AG09309 (cell line): ENCODE data around the gene STARD8.

Experiments used
- DNase-seq: peaks from one replicate; pipeline ENCODE4 v3.0.0-alpha.2; 2010; ENCODE audit warnings: low read depth
- H3K4me3 ChIP-seq: 2 replicates; pipeline ENCODE4 v1.5.1; 2011; ENCODE audit warnings: mild to moderate bottlenecking, low read depth, low read length, moderate library complexity; ENCODE audit not compliant: control insufficient read depth
- TF ChIP-seq, protein P1 (sequence below): IDR thresholded peaks from 2 replicates; pipeline ENCODE4 v1.5.1; 2011; ENCODE audit warnings: mild to moderate bottlenecking, low read depth, low read length, inconsistent platforms; ENCODE audit not compliant: insufficient read depth, control insufficient read depth; ENCODE audit errors: missing control alignments

The STARD8 gene

DNA sequence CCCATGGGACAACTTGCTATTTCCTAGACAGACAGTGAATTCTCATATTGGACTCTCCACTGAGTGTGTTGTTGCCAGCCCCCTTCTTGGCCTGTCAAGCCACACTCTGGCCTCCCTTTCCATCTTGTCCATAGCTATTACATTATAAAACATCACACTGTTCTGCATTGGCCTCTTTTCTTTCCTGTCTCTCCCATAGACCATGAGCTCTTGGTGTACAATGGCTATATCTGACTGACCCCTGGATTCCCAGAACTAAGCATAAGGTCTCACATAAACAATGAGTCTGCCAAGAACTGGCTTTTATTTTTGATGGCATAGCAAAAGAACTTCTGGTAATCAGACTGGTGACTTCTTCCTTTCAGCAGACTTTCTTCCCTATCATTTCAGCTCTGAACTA lies 23.8 kb downstream of the STARD8 start:
- TF ChIP-seq, protein P1, sequence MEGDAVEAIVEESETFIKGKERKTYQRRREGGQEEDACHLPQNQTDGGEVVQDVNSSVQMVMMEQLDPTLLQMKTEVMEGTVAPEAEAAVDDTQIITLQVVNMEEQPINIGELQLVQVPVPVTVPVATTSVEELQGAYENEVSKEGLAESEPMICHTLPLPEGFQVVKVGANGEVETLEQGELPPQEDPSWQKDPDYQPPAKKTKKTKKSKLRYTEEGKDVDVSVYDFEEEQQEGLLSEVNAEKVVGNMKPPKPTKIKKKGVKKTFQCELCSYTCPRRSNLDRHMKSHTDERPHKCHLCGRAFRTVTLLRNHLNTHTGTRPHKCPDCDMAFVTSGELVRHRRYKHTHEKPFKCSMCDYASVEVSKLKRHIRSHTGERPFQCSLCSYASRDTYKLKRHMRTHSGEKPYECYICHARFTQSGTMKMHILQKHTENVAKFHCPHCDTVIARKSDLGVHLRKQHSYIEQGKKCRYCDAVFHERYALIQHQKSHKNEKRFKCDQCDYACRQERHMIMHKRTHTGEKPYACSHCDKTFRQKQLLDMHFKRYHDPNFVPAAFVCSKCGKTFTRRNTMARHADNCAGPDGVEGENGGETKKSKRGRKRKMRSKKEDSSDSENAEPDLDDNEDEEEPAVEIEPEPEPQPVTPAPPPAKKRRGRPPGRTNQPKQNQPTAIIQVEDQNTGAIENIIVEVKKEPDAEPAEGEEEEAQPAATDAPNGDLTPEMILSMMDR = no peak
- H3K4me3 ChIP-seq = no peak overlapping the region
- DNase-seq = no peak

DNA sequence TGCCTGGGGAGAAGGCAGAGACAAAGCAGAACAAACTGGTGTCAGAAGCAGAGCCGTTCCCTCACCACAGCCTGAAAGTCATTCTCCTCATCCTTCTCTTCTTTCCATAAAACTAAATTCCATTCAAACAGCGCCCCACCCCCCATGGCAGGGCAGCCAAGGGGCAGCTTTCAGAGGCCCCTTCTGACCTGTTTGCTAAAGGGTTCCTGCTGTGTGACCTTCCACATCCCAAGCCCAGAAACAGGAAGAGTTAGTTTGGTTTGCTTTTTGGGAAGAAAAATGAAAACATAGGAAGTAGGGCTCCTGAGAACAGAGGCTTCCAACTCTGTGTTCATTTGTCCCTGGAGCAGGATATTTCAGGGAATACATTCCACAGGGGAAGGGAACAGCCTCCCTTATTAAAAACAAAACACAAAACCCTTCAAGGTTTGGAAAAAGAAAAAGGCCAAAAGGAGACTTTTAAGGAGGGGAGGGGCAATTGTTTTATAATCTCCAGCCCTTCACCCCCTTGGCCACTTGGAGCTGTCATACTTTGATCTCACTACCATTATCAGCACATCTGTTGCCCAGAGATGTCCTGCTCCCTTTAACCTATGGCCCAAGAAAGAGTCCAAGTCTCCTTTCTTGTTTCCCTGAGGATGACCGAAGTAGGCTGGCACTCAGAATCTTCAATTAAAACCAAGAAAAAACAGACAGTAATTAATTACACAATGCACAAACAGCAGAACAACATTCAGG lies 25.3 kb downstream of the STARD8 start:
- DNase-seq = no peak
- TF ChIP-seq, protein P1 = no peak

DNA sequence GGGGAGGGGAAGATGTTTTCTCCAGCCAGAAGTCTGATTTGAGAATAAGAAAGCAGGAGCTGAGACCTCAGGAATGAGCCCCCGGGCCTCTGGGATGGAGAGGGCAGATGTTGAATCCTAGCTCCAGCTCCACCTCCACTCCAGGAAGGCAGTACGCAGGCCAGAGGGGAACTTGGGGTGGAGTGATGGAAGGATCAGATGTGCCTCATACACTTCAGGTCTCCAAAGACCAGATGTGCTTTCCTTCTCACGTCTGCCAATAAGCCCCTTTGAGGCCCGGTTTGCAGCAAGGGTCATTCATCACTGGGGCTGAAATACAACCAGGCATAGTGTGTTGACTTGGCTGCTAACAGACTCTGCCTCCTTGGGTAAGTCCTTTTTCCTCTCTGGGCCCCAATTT lies 28.1 kb downstream of the STARD8 start:
- DNase-seq = no peak
- TF ChIP-seq, protein P1 = no peak

More for the DNA sequence above, 25.3 kb downstream of the STARD8 start:
- no peak overlapping the region for H3K4me3 ChIP-seq

DNA sequence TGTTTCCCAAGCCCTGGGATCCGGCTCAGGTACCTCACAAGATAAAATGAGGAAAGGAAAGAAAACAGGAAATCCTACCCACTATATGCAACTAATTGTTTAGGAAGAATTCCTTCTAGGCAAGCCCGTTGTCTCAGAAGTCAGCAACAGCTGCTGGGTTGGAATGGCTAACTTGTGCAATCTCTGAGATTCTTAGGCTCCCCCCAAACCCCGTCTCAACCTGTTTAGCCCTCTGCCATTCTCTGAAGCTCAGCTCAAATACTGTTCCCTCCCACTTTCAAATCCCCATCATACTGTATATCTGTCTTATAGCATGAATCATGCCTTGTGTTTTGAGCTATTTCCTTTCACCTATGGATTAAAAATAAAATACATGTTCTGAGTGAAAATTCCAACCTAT lies 28.9 kb downstream of the STARD8 start:
- H3K4me3 ChIP-seq = no peak overlapping the region
- TF ChIP-seq, protein P1 = no peak
- DNase-seq = no peak

More for the DNA sequence above, 28.1 kb downstream of the STARD8 start:
- no peak overlapping the region for H3K4me3 ChIP-seq

DNA sequence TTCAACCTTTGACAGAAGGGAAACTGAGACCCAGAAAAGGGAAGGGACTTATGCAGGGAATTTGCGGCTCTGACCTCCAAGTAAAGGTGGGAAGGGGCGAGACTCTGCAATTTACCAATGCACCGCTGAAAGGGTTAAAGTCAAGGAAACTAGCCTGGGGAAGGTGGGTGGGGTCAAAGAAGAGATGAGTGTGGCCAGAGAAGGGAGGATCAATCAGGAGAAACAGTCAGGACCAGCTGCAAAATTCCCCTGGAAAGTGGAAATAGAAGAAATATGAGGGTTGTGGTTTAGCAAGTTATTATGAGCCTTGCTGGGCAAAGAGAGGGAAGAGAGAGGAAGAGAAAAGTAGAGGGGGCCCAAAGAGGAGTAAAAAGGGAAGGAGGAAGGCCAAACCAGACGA lies 30.5 kb downstream of the STARD8 start:
- H3K4me3 ChIP-seq = no peak overlapping the region
- DNase-seq = no peak
- TF ChIP-seq, protein P1 = no peak

DNA sequence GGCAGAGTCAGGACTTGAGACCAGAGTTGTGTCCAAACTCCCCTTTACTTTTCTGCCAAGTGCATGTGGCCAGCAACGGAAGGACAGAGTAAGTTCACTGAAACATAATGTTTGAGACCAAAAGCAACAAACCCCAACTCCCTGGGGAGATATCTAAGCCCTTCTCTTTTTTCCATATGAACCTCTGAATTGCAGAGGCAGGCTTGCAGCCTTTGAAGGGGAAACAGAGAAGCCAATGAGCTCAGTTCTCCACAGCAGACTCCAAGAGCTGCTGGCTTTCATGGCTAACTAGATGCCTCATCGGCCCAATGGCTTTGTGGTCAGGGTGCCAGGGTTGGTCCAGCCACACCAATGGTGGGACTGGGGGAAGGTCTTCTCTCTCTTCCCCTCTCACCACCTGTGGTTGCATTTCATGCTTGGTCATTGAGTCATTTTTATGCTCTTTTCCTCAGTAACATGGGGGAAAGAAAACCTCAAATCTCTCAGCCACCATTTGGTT lies 34.0 kb downstream of the STARD8 start:
- peak; percentile 35 for DNase-seq
- TF ChIP-seq, protein P1 = no peak
- H3K4me3 ChIP-seq = no peak overlapping the region
